HAP-1 (cell line): ENCODE results near the gene RBM34.

Experiments
- DNase-seq, 2 experiments: peaks; one replicate each; pipeline ENCODE4 v3.0.0-alpha.2; 2016 to 2020; ENCODE audit warnings: low spot score in 2 of 2
- H3K27me3 ChIP-seq: fragments of 250-450 bp; sonication (Bioruptor Pico); 2 replicates; pipeline ENCODE4 v1.5.1; 2020; ENCODE audit warnings: low read depth, mild to moderate bottlenecking, moderate library complexity
- H3K36me3 ChIP-seq: fragments of 250-450 bp; sonication (Bioruptor Pico); replicated peaks from 2 replicates; pipeline ENCODE4 v1.5.1; 2020; ENCODE audit warnings: mild to moderate bottlenecking
- H3K4me1 ChIP-seq: fragments of 250-450 bp; sonication (Bioruptor Pico); 2 replicates; pipeline ENCODE4 v1.5.1; 2020; ENCODE audit warnings: mild to moderate bottlenecking
- H3K4me3 ChIP-seq: fragments of 250-450 bp; sonication (Bioruptor Pico); 2 replicates; pipeline ENCODE4 v1.5.1; 2020; ENCODE audit warnings: mild to moderate bottlenecking, moderate library complexity
- H3K9me3 ChIP-seq: fragments of 250-450 bp; sonication (Bioruptor Pico); 2 replicates; pipeline ENCODE4 v1.5.1; 2020; ENCODE audit warnings: mild to moderate bottlenecking, moderate library complexity
- in situ Hi-C: fragments of 300-500 bp; cut with MboI; formaldehyde crosslinking; loops from 3 replicates; pipeline ENCODE4 v1.14.3; 2020; ENCODE audit warnings: low sequenced_read_pairs, inconsistent platforms, mixed read lengths

The RBM34 gene

GRCh38 chr1:235142991-235143390 lies 18.1 kb downstream of the RBM34 start:
- no peaks in the 10 kb centered on the region for H3K9me3 ChIP-seq
- no peak for DNase-seq
- in situ Hi-C loops = no loop called here
- no peak overlapping the region for H3K4me3 ChIP-seq
- H3K27me3 ChIP-seq = no peaks in the 10 kb centered on the region
- H3K36me3 ChIP-seq = peaks cover 41% of the 10 kb centered on the region
- H3K4me1 ChIP-seq = no peaks in the 10 kb centered on the region

GRCh38 chr1:235139315-235139714 lies 21.7 kb downstream of the RBM34 start:
- Histone ChIP-seq H3K4me1 (no peaks in the 10 kb centered on the region), H3K27me3 (no peaks in the 10 kb centered on the region), H3K4me3 (no peak overlapping the region), H3K9me3 (no peaks in the 10 kb centered on the region), H3K36me3 (peaks cover 51% of the 10 kb centered on the region)
- in situ Hi-C loops = no loop called here
- no peak for DNase-seq

GRCh38 chr1:235138821-235139220 lies 22.2 kb downstream of the RBM34 start:
- Histone ChIP-seq H3K36me3 (peaks cover 56% of the 10 kb centered on the region), H3K9me3 (no peaks in the 10 kb centered on the region), H3K27me3 (no peaks in the 10 kb centered on the region), H3K4me1 (no peaks in the 10 kb centered on the region), H3K4me3 (no peak overlapping the region)
- DNase-seq = no peak
- in situ Hi-C loops = no loop called here

GRCh38 chr1:235136111-235136510 lies 24.9 kb downstream of the RBM34 start:
- Histone ChIP-seq H3K4me1 (no peaks in the 10 kb centered on the region), H3K27me3 (no peaks in the 10 kb centered on the region), H3K4me3 (no peak overlapping the region), H3K36me3 (peaks cover 53% of the 10 kb centered on the region), H3K9me3 (no peaks in the 10 kb centered on the region)
- no peak for DNase-seq
- in situ Hi-C loops = no loop called here

GRCh38 chr1:235134171-235134570 lies 26.9 kb downstream of the RBM34 start:
- DNase-seq = no peak
- Histone ChIP-seq H3K4me1 (peaks cover under 1% of the 10 kb centered on the region), H3K27me3 (no peaks in the 10 kb centered on the region), H3K36me3 (peaks cover 45% of the 10 kb centered on the region), H3K9me3 (no peaks in the 10 kb centered on the region), H3K4me3 (no peak overlapping the region)
- in situ Hi-C loops = no loop called here

GRCh38 chr1:235133086-235133485 lies 28.0 kb downstream of the RBM34 start:
- Histone ChIP-seq H3K9me3 (no peaks in the 10 kb centered on the region), H3K36me3 (peaks cover 44% of the 10 kb centered on the region), H3K4me1 (peaks cover 4% of the 10 kb centered on the region), H3K27me3 (no peaks in the 10 kb centered on the region), H3K4me3 (no peak overlapping the region)
- in situ Hi-C loops = no loop called here
- no peak for DNase-seq

- peaks cover 4% of the 10 kb centered on the region for H3K4me1 ChIP-seq
- DNase-seq = no peak
- no peaks in the 10 kb centered on the region for H3K9me3 ChIP-seq
- H3K27me3 ChIP-seq = no peaks in the 10 kb centered on the region
- in situ Hi-C loops = no loop called here
- H3K4me3 ChIP-seq = no peak overlapping the region
- peaks cover 36% of the 10 kb centered on the region for H3K36me3 ChIP-seq
Observed at GRCh38 chr1:235131961-235132360, 29.1 kb downstream of the RBM34 start.

- no peaks in the 10 kb centered on the region for H3K9me3 ChIP-seq
- in situ Hi-C loops = no loop called here
- no peaks in the 10 kb centered on the region for H3K27me3 ChIP-seq
- H3K4me1 ChIP-seq = peaks cover 4% of the 10 kb centered on the region
- peaks cover 36% of the 10 kb centered on the region for H3K36me3 ChIP-seq
- H3K4me3 ChIP-seq = no peak overlapping the region
- no peak for DNase-seq
Observed at GRCh38 chr1:235130766-235131270, 30.2 kb downstream of the RBM34 start.

GRCh38 chr1:235129774-235130570 lies 31.1 kb downstream of the RBM34 start:
- in situ Hi-C loops = no loop called here
- DNase-seq = no peak
- Histone ChIP-seq H3K4me3 (no peak overlapping the region), H3K9me3 (no peaks in the 10 kb centered on the region), H3K27me3 (no peaks in the 10 kb centered on the region), H3K4me1 (peaks cover 5% of the 10 kb centered on the region), H3K36me3 (peaks cover 35% of the 10 kb centered on the region)

GRCh38 chr1:235128456-235129328 lies 32.4 kb downstream of the RBM34 start, which contains the start of gene TOMM20:
Gene TOMM20, minus strand, starts transcription at chr1:235128837. Its CDS starts 122 bp downstream, at chr1:235128715.
- H3K36me3 ChIP-seq = peaks cover 40% of the 10 kb centered on the region
- H3K27me3 ChIP-seq = no peaks in the 10 kb centered on the region
- peaks cover 11% of the 10 kb centered on the region for H3K4me1 ChIP-seq
- H3K9me3 ChIP-seq = no peaks in the 10 kb centered on the region
- in situ Hi-C loops = no loop called here
- peak within 1 kb of the TSS; percentile 96 for H3K4me3 ChIP-seq
- peak; percentile 95 to 96 for DNase-seq

GRCh38 chr1:235127732-235128455 lies 33.2 kb downstream of the RBM34 start:
- Histone ChIP-seq H3K4me1 (peaks cover 14% of the 10 kb centered on the region), H3K27me3 (no peaks in the 10 kb centered on the region), H3K36me3 (peaks cover 45% of the 10 kb centered on the region), H3K4me3 (peak overlapping the region; percentile 96), H3K9me3 (no peaks in the 10 kb centered on the region)
- in situ Hi-C loops = no loop called here
- DNase-seq = no peak

- Histone ChIP-seq H3K4me3 (peak overlapping the region; percentile 96), H3K27me3 (no peaks in the 10 kb centered on the region), H3K36me3 (peaks cover 52% of the 10 kb centered on the region), H3K9me3 (no peaks in the 10 kb centered on the region), H3K4me1 (peaks cover 14% of the 10 kb centered on the region)
- no peak for DNase-seq
- in situ Hi-C loops = no loop called here
Observed at GRCh38 chr1:235127203-235127602, 33.8 kb downstream of the RBM34 start.

GRCh38 chr1:235124665-235125064 lies 36.4 kb downstream of the RBM34 start:
- Histone ChIP-seq H3K36me3 (peaks cover 67% of the 10 kb centered on the region), H3K27me3 (no peaks in the 10 kb centered on the region), H3K9me3 (no peaks in the 10 kb centered on the region), H3K4me3 (no peak overlapping the region), H3K4me1 (peaks cover 15% of the 10 kb centered on the region)
- in situ Hi-C loops = no loop called here
- DNase-seq = no peak
